HepG2 (cell line): ENCODE results near the gene RTL3. TPM values are rescaled to one million over a fixed set of nuclear protein-coding genes. Genes with fewer than 3 reads are reported as not detected.

Source experiments
- ATAC-seq: fragments of 200-7000 bp; cut with Tn5 transposase; 3 replicates; pipeline ENCODE4 v1.9.1; 2020; ENCODE audit warnings: mild to moderate bottlenecking, moderate library complexity
- BruUV-seq: library from RNA; stranded (reverse); fragments of 400-500 nt; replicated peaks from 2 replicates; lab custom pipeline; 2021; lab: Mats Ljungman, UMichigan
- CTCF ChIA-PET: fragments of 300-600 bp; formaldehyde crosslinking; extraction: SDS; loops from one replicate; lab custom pipeline; 2021; ENCODE audit warnings: low total read pairs, inconsistent platforms, low intra/inter-chr PET ratio; lab: Yijun Ruan, JAX
- POLR2A ChIA-PET: fragments of 350-600 bp; sonication (Branson Sonifier 250); formaldehyde crosslinking; loops from one replicate; lab custom pipeline; 2020; ENCODE audit warnings: antibody characterized with exemption, inconsistent platforms; lab: Yijun Ruan, JAX
- DNase-seq: peaks from one replicate; pipeline ENCODE4 v3.0.0-alpha.2; 2015; ENCODE audit warnings: low spot score
- FAIRE-seq: peaks from 3 replicates; lab custom pipeline; 2011; peaks lifted over from hg19 to GRCh38; lab: Jason Lieb, UNC
- H2AFZ ChIP-seq: one replicate; pipeline ENCODE4 v1.6.1; 2011; ENCODE audit warnings: low read length, inconsistent platforms
- H3K27ac ChIP-seq: fragments of 300-600 bp; 3 replicates; pipeline ENCODE4 v1.8.0; 2011; ENCODE audit warnings: mixed run types, mild to moderate bottlenecking, mixed read lengths, low read length, inconsistent platforms; ENCODE audit not compliant: insufficient read depth; ENCODE audit errors: extremely low read length
- H3K27me3 ChIP-seq, 2 experiments: fragments of 200-600 bp in 1 of 2; 2 replicates in 1 of 2; 3 replicates in 1 of 2; pipeline versions ENCODE4 v1.6.0 to v1.8.0; 2011; ENCODE audit warnings: low read length in 2 of 2, mild to moderate bottlenecking in 2 of 2, moderate library complexity in 2 of 2, inconsistent platforms in 1 of 2; ENCODE audit not compliant: insufficient read depth in 2 of 2, control insufficient read depth in 1 of 2
- H3K36me3 ChIP-seq, 2 experiments: fragments of 200-600 bp in 1 of 2; replicated peaks in 1 of 2; 2 replicates in 1 of 2; 3 replicates in 1 of 2; pipeline versions ENCODE4 v1.5.1 to v1.8.0; 2011; ENCODE audit warnings: low read length in 2 of 2, inconsistent platforms in 1 of 2; ENCODE audit not compliant: insufficient read depth in 2 of 2, control insufficient read depth in 1 of 2
- H3K4me1 ChIP-seq: 2 replicates; pipeline ENCODE4 v1.5.1; 2012; ENCODE audit warnings: low read length, inconsistent platforms; ENCODE audit not compliant: insufficient read depth
- H3K4me2 ChIP-seq: 2 replicates; pipeline ENCODE4 v1.6.0; 2011; ENCODE audit warnings: low read depth, low read length, inconsistent platforms
- H3K4me3 ChIP-seq, 3 experiments: fragments of 200-600 bp in 1 of 3; sonication (generic), shearing (Covaris generic) in 1 of 3; replicated peaks in 1 of 3; 2 replicates each; pipeline ENCODE4 v1.5.1; 2011 to 2016; ENCODE audit warnings: low read length in 3 of 3, inconsistent platforms in 2 of 3, low read depth in 2 of 3, mild to moderate bottlenecking in 2 of 3, control low read depth in 1 of 3, mixed read lengths in 1 of 3; ENCODE audit not compliant: insufficient read depth in 1 of 3
- H3K79me2 ChIP-seq: one replicate; pipeline ENCODE4 v1.6.1; 2011; ENCODE audit warnings: low read length, inconsistent platforms; ENCODE audit not compliant: insufficient read depth
- H3K9ac ChIP-seq: 2 replicates; pipeline ENCODE4 v1.6.0; 2011; ENCODE audit warnings: mild to moderate bottlenecking, low read depth, low read length, inconsistent platforms; ENCODE audit not compliant: insufficient read depth
- H3K9me3 ChIP-seq: 2 replicates; pipeline ENCODE4 v1.5.1; 2012; ENCODE audit warnings: mild to moderate bottlenecking, low read length
- H4K20me1 ChIP-seq: 2 replicates; pipeline ENCODE4 v1.6.0; 2011; ENCODE audit warnings: inconsistent platforms, mild to moderate bottlenecking, low read length, moderate library complexity; ENCODE audit not compliant: insufficient read depth
- PITX1 ChIP-seq: sonication (generic); formaldehyde crosslinking; IDR thresholded peaks from 2 replicates; pipeline ENCODE4 v1.5.1; 2020; ENCODE audit warnings: mild to moderate bottlenecking, missing genetic modification reagents
- SMC3 ChIP-seq: IDR thresholded peaks from 2 replicates; pipeline ENCODE4 v1.6.1; 2011; ENCODE audit warnings: low read length, improper control_type of control experiment
- STAG1 ChIP-seq: sonication (generic); formaldehyde crosslinking; IDR thresholded peaks from 2 replicates; pipeline ENCODE4 v1.4.0; 2020; ENCODE audit warnings: missing genetic modification reagents
- WGBS: methylation state at CpG from one replicate; pipeline ENCODE4 v1.1.6; 2017; ENCODE audit warnings: low lambda C conversion rate; 5-methylcytosine and 5-hydroxymethylcytosine counted together
- in situ Hi-C: cut with HindIII; loops from 2 replicates; pipeline ENCODE4 v1.10.0; 2017; ENCODE audit warnings: low pct_unique_long_range_greater_than_20kb; ENCODE audit not compliant: extremely low pct_ligation_motif_present
- intact Hi-C: fragments of 100-400 bp; cut with micrococcal nuclease; formaldehyde crosslinking; loops from one replicate; pipeline ENCODE4 v1.10.0; 2022; ENCODE audit not compliant: unreplicated experiment
- polyA plus RNA-seq, 8 experiments: library from polyadenylated mRNA; depleted of rRNA in 3 of 8; stranded (reverse) in 7 of 8; unstranded in 1 of 8; fragments of >200 nt; fragmentation: Illumina TruSeq in 4 of 8; extraction: Trizol in 4 of 8; gene quantifications; 2 replicates each; pipeline versions ENCODE4 v1.2.1 to v1.2.3, GENCODE V29; 2011 to 2016; ENCODE audit warnings: low read depth in 4 of 8, missing spikeins in 1 of 8, mixed read lengths in 1 of 8; ENCODE audit not compliant: insufficient read depth in 1 of 8
- total RNA-seq, 5 experiments: library from RNA; depleted of rRNA; stranded (reverse); fragments of >200 nt; fragmentation: Illumina TruSeq; extraction: Trizol; gene quantifications; 2 replicates each; pipeline ENCODE4 v1.2.3, GENCODE V29; 2016; ENCODE audit warnings: low read depth in 1 of 5
- TF ChIP-seq, protein P1 (sequence below): IDR thresholded peaks from 2 replicates; pipeline ENCODE4 v1.6.1; 2016; ENCODE audit warnings: low read depth, missing genetic modification reagents, missing compliant biosample characterization
- TF ChIP-seq, protein P2 (sequence below): sonication (generic); formaldehyde crosslinking; IDR thresholded peaks from 2 replicates; pipeline ENCODE4 v1.5.0; 2020; ENCODE audit warnings: mild to moderate bottlenecking, missing genetic modification reagents, moderate library complexity
- TF ChIP-seq, protein P3 (sequence below): IDR thresholded peaks from 2 replicates; pipeline ENCODE4 v1.6.1; 2012; ENCODE audit warnings: inconsistent platforms

Gene RTL3
- total and polyA plus RNA-seq, 2 of the 13 experiments (the other 11 are each of a cell fraction or from before 2014, with no cell fraction given) = not detected

DNA sequence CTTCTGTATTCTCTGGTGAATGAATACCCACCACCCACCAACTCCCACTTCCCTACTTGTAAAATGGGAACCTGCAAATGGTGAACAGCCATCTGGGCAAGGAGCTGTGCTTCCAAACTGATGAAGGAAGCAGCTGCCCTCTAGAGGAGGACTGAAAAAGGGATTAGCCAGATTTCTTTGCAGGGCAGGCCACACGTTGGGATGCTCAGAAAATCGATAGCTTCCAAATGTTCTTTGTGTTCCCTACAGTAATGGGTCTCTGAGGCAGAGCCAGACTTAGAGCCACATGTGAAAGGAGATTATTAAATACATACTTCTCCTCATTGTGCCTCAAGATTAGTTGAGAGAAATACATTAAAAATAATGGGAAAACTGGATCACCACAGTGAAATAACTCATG, 49.1 kb upstream of the RTL3 start:
- BruUV-seq = no TSS peak
- ATAC-seq (peak; percentile 71), FAIRE-seq (peak; percentile 56), DNase-seq (peak; percentile 1)
- 0% methylated on average over 2 of the region's 2 CpGs for WGBS
- in situ Hi-C loops (no loop called here), intact Hi-C loops (no loop called here)
- H3K36me3 ChIP-seq = no peaks in the 10 kb centered on the region
- ChIA-PET POLR2A (no interaction called here), CTCF (no interaction called here)
- no peaks in the 10 kb centered on the region for H3K4me1 ChIP-seq
- H3K4me3 ChIP-seq = no peak overlapping the region
- H3K27me3 ChIP-seq = no peaks in the 10 kb centered on the region
- no peak overlapping the region for H3K9ac ChIP-seq
- H3K4me2 ChIP-seq = no peak overlapping the region
- no peaks in the 10 kb centered on the region for H3K79me2 ChIP-seq
- no peak overlapping the region for H3K27ac ChIP-seq
- peak; percentile 38; the same call in 1 of the 2 replicates for TF ChIP-seq SMC3
- peak; percentile 64 for TF ChIP-seq STAG1 (CRISPR knock-in tag)
- TF ChIP-seq, protein P1, sequence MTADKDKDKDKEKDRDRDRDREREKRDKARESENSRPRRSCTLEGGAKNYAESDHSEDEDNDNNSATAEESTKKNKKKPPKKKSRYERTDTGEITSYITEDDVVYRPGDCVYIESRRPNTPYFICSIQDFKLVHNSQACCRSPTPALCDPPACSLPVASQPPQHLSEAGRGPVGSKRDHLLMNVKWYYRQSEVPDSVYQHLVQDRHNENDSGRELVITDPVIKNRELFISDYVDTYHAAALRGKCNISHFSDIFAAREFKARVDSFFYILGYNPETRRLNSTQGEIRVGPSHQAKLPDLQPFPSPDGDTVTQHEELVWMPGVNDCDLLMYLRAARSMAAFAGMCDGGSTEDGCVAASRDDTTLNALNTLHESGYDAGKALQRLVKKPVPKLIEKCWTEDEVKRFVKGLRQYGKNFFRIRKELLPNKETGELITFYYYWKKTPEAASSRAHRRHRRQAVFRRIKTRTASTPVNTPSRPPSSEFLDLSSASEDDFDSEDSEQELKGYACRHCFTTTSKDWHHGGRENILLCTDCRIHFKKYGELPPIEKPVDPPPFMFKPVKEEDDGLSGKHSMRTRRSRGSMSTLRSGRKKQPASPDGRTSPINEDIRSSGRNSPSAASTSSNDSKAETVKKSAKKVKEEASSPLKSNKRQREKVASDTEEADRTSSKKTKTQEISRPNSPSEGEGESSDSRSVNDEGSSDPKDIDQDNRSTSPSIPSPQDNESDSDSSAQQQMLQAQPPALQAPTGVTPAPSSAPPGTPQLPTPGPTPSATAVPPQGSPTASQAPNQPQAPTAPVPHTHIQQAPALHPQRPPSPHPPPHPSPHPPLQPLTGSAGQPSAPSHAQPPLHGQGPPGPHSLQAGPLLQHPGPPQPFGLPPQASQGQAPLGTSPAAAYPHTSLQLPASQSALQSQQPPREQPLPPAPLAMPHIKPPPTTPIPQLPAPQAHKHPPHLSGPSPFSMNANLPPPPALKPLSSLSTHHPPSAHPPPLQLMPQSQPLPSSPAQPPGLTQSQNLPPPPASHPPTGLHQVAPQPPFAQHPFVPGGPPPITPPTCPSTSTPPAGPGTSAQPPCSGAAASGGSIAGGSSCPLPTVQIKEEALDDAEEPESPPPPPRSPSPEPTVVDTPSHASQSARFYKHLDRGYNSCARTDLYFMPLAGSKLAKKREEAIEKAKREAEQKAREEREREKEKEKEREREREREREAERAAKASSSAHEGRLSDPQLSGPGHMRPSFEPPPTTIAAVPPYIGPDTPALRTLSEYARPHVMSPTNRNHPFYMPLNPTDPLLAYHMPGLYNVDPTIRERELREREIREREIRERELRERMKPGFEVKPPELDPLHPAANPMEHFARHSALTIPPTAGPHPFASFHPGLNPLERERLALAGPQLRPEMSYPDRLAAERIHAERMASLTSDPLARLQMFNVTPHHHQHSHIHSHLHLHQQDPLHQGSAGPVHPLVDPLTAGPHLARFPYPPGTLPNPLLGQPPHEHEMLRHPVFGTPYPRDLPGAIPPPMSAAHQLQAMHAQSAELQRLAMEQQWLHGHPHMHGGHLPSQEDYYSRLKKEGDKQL (CRISPR knock-in tag) = no peak
- TF ChIP-seq PITX1 (CRISPR knock-in tag) = 0 out of 2 replicates have a peak, but pooled peaks have one; percentile 20
- TF ChIP-seq, protein P2, sequence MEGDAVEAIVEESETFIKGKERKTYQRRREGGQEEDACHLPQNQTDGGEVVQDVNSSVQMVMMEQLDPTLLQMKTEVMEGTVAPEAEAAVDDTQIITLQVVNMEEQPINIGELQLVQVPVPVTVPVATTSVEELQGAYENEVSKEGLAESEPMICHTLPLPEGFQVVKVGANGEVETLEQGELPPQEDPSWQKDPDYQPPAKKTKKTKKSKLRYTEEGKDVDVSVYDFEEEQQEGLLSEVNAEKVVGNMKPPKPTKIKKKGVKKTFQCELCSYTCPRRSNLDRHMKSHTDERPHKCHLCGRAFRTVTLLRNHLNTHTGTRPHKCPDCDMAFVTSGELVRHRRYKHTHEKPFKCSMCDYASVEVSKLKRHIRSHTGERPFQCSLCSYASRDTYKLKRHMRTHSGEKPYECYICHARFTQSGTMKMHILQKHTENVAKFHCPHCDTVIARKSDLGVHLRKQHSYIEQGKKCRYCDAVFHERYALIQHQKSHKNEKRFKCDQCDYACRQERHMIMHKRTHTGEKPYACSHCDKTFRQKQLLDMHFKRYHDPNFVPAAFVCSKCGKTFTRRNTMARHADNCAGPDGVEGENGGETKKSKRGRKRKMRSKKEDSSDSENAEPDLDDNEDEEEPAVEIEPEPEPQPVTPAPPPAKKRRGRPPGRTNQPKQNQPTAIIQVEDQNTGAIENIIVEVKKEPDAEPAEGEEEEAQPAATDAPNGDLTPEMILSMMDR = peak; percentile 58
- TF ChIP-seq, protein P3, sequence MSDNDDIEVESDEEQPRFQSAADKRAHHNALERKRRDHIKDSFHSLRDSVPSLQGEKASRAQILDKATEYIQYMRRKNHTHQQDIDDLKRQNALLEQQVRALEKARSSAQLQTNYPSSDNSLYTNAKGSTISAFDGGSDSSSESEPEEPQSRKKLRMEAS = no peak
- H4K20me1 ChIP-seq = no peaks in the 10 kb centered on the region
- H2AFZ ChIP-seq = no peak overlapping the region
- no peaks in the 10 kb centered on the region for H3K9me3 ChIP-seq
